Measurements from ENCODE around the gene ATL1. TPM values are rescaled to one million over a fixed set of nuclear protein-coding genes. Genes with fewer than 3 reads are reported as not detected.
A peak's percentile ranks its signal among the peaks of the same experiment; 100 is the strongest.

Gene ATL1
- total and polyA plus RNA-seq, 2 of the 8 experiments (the other 6 are each of a cell fraction or from before 2014, with no cell fraction given) = 4.0 to 5.9 TPM

DNA sequence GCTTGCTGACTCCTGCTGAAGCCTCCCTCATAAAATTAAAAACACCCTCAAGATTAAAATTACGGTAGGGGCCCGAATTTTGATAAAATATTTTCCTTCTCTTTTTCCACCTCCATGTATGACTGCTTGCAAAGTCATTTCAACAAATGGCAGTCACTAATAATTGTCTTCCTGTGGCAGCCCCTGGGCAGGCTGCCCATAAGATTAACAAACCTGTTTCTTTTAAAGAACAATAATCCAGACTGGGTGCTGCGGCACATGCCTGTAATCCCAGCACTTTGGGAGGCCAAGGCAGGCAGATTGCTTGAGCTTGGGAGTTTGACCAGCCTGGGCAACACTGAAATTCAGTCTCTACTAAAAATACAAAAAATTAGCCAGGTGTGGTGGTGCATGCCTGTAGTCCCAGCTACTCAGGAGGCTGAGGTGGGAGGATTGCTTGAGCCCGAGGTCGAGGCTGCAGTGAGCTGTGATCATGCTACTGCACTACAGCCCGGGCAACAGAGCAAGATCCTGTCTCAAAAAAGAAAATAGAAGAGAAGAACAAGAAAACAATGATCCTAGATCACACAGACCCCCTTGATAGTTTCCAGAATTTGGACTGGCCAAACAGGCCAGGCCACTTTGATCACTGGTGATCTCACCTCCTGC is 99.5 kb downstream of the ATL1 start:
- Histone ChIP-seq H3K18ac (ENCODE audit: extremely low read depth, low read length) (no peak overlapping the region), H3K23me2 (ENCODE audit: low read depth, low read length) (no peaks in the 10 kb centered on the region), H3K4ac (replicated peaks; ENCODE audit: insufficient read length, low read depth, low read length) (no peak overlapping the region), H2BK20ac (ENCODE audit: low read length) (no peak overlapping the region), H3K79me1 (ENCODE audit: low read depth, low read length) (no peaks in the 10 kb centered on the region; the same call in 1 of the 2 replicates), H2AFZ (ENCODE audit: low read length) (no peak overlapping the region), H2BK5ac (ENCODE audit: low read depth, low read length) (no peak overlapping the region), H3K14ac (ENCODE audit: insufficient read length) (no peak overlapping the region), H2BK15ac (ENCODE audit: low read length) (no peak overlapping the region), H2BK12ac (ENCODE audit: low read depth, low read length) (0 out of 2 replicates have a peak overlapping the region, but pooled peaks have one; percentile 50), H3K27me3 (replicated peaks in 1 of 4; ENCODE audit: control insufficient read depth in 3 of 4, extremely low read depth in 1 of 4, insufficient read depth in 3 of 4, low read length in 3 of 4) (no peaks in the 10 kb centered on the region), H3K23ac (ENCODE audit: insufficient read length) (no peak overlapping the region), H3K4me3 (ENCODE audit: extremely low read depth in 1 of 4, insufficient read depth in 2 of 4, low read depth in 3 of 4, low read length in 4 of 4) (no peak overlapping the region), H2BK120ac (replicated peaks; ENCODE audit: low read depth, low read length) (no peak overlapping the region), H3K4me1 (replicated peaks in 1 of 4; ENCODE audit: control insufficient read depth in 3 of 4, insufficient read depth in 4 of 4, low read length in 3 of 4) (peaks cover 0 to 5% (median 1%) of the 10 kb centered on the region in 4 experiments; a peak in 3 of 7 replicates), H3K9me3 (ENCODE audit: insufficient read depth in 2 of 2, low read depth in 1 of 2, low read length in 1 of 2) (no peaks in the 10 kb centered on the region), H4K5ac (ENCODE audit: insufficient read length, low read depth, low read length) (no peak overlapping the region), H3K56ac (replicated peaks; ENCODE audit: insufficient read length, low read depth, low read length) (no peak overlapping the region), H3K9ac (replicated peaks in 1 of 4; ENCODE audit: extremely low read depth in 1 of 4, low read depth in 3 of 4, low read length in 3 of 4) (no peak overlapping the region), H2AK5ac (ENCODE audit: low read depth, low read length) (no peak overlapping the region), H3K36me3 (ENCODE audit: control insufficient read depth in 2 of 4, insufficient read depth in 4 of 4, low read length in 3 of 4) (peaks cover 2 to 16% (median 10%) of the 10 kb centered on the region in 4 experiments; a peak in 4 of 8 replicates), H4K20me1 (replicated peaks in 1 of 2; ENCODE audit: control insufficient read depth in 1 of 2, insufficient read depth in 2 of 2, low read length in 2 of 2) (peaks cover 0 to 4% of the 10 kb centered on the region in 2 experiments), H3K4me2 (ENCODE audit: insufficient read depth in 1 of 2, low read depth in 2 of 2, low read length in 2 of 2) (no peak overlapping the region), H3K27ac (ENCODE audit: low read depth, low read length) (no peak overlapping the region), H4K91ac (replicated peaks; ENCODE audit: insufficient read length, low read length) (no peak overlapping the region), H4K8ac (ENCODE audit: extremely low read depth, insufficient read depth, low read length) (no peak overlapping the region), H3K79me2 (ENCODE audit: control insufficient read depth in 1 of 2, insufficient read depth in 2 of 2, low read length in 2 of 2) (peaks cover 5 to 95% of the 10 kb centered on the region in 2 experiments)
- DNase-seq (ENCODE audit: low read depth in 1 of 2, low spot score in 2 of 2) (no peak), FAIRE-seq (no peak)
- 92% methylated on average over 6 of the region's 6 CpGs; no CpG with 5 or more reads in 1 of the 2 experiments for WGBS, 2 experiments (ENCODE audit: extremely low coverage in 1 of 2, insufficient coverage in 1 of 2, insufficient read length in 1 of 2, insufficient replicate concordance in 2 of 2, low coverage in 1 of 2, low lambda C conversion rate in 2 of 2, missing lambda C conversion rate in 1 of 2)
- ChIA-PET CTCF (ENCODE audit: partially characterized antibody) (interaction anchor here (0.6 to 1.2 kb wide), 3 partner anchors 55 to 135 kb away, joined by 3 read pairs; no protein-coding TSS in a partner anchor), POLR2A (ENCODE audit: partially characterized antibody) (interaction anchor here (0.8 to 6.8 kb wide), 10 partner anchors 9 to 347 kb away, joined by 3 to 70 read pairs (median 4); partner anchors contain the start of genes DMAC2L, L2HGDH and SAV1)
- TF ChIP-seq SUZ12 (IDR thresholded peaks at IDR 0.05; ENCODE audit: low read length) (no peak), HDAC2 (IDR thresholded peaks at IDR 0.05; ENCODE audit: borderline replicate concordance in 1 of 2, low read depth in 2 of 2, low read length in 2 of 2) (no peak), CBX5 (IDR thresholded peaks at IDR 0.05; ENCODE audit: low read depth, low read length) (no peak), MAFK (IDR thresholded peaks at IDR 0.05; ENCODE audit: low read depth, low read length) (no peak), EGR1 (IDR thresholded peaks at IDR 0.05; ENCODE audit: borderline replicate concordance, low read depth, low read length) (no peak)
- TF ChIP-seq, protein P1, sequence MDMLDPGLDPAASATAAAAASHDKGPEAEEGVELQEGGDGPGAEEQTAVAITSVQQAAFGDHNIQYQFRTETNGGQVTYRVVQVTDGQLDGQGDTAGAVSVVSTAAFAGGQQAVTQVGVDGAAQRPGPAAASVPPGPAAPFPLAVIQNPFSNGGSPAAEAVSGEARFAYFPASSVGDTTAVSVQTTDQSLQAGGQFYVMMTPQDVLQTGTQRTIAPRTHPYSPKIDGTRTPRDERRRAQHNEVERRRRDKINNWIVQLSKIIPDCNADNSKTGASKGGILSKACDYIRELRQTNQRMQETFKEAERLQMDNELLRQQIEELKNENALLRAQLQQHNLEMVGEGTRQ (IDR thresholded peaks at IDR 0.05; ENCODE audit: low read length) = no peak
- TF ChIP-seq, protein P2, sequence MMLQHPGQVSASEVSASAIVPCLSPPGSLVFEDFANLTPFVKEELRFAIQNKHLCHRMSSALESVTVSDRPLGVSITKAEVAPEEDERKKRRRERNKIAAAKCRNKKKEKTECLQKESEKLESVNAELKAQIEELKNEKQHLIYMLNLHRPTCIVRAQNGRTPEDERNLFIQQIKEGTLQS (IDR thresholded peaks at IDR 0.05; ENCODE audit: insufficient read depth, low read depth, low read length) = no peak

All from H1 (cell line).